Measurements from ENCODE around the gene RAVER2. TPM values are rescaled to one million over a fixed set of nuclear protein-coding genes. Genes with fewer than 3 reads are reported as not detected.

The RAVER2 gene
- total and polyA plus RNA-seq, 10 of the 15 experiments (the other 5 are each of a cell fraction or from before 2014, with no cell fraction given), result 0.09 to 0.59 (median 0.41) TPM; not detected in 2

GRCh38 chr1:64849942-64850341 lies 105.1 kb downstream of the RAVER2 start:
- WGBS (ENCODE audit: insufficient coverage, insufficient replicate concordance, low lambda C conversion rate, missing lambda C conversion rate), result 94% methylated on average over 11 of the region's 11 CpGs
- Histone ChIP-seq H3K79me2 (ENCODE audit: control insufficient read depth, insufficient read depth, low read length) (no peaks in the 10 kb centered on the region), H3K4me2 (ENCODE audit: control insufficient read depth, insufficient read depth) (no peak overlapping the region), H3K4me1 (ENCODE audit: control insufficient read depth, insufficient read depth, low read length) (no peaks in the 10 kb centered on the region), H3K27me3 (replicated peaks in 1 of 2; ENCODE audit: control insufficient read depth in 2 of 2, insufficient read depth in 2 of 2, low read length in 1 of 2) (no peaks in the 10 kb centered on the region), H3K27ac (ENCODE audit: control insufficient read depth, insufficient read depth) (no peak overlapping the region), H3K36me3 (ENCODE audit: control insufficient read depth in 2 of 2, insufficient read depth in 2 of 2, low read length in 1 of 2) (peaks cover 3 to 14% of the 10 kb centered on the region in 2 experiments; a peak in 3 of 4 replicates), H3K9ac (ENCODE audit: control insufficient read depth, insufficient read depth, low read length) (no peak overlapping the region), H3K9me3 (replicated peaks; ENCODE audit: control insufficient read depth, insufficient read depth, low read length) (no peaks in the 10 kb centered on the region), H4K20me1 (ENCODE audit: control insufficient read depth, insufficient read depth) (no peaks in the 10 kb centered on the region), H3K4me3 (no peak overlapping the region), H2AFZ (ENCODE audit: control insufficient read depth, low read depth, low read length) (no peak overlapping the region)
- no TSS peak for BruUV-seq (replicated peaks)
- RAD21 ChIA-PET (ENCODE audit: unreplicated experiment), result no interaction called here
- no peak for TF ChIP-seq FOS (IDR thresholded peaks at IDR 0.05; ENCODE audit: borderline replicate concordance, extremely low read depth, insufficient read length)
- no peak for TF ChIP-seq IRF3 (IDR thresholded peaks at IDR 0.05)
- TF ChIP-seq KDM1A (IDR thresholded peaks at IDR 0.05; ENCODE audit: borderline replicate concordance), result no peak
- no peak for ATAC-seq
- CTCF ChIA-PET, result no interaction called here
- in situ Hi-C loops (cut with MboI), result no loop called here
- intact Hi-C loops (cut with micrococcal nuclease; ENCODE audit: unreplicated experiment), result no loop called here
- no peak for DNase-seq (ENCODE audit: low read depth, low spot score)
- SMC1A ChIA-PET (ENCODE audit: uncharacterized antibody, unreplicated experiment), result no interaction called here
- no peak for FAIRE-seq
- POLR2A ChIA-PET, result no interaction called here

GRCh38 chr1:64850846-64851245 lies 106.0 kb downstream of the RAVER2 start:
- ChIA-PET RAD21 (ENCODE audit: unreplicated experiment) (no interaction called here), CTCF (no interaction called here), SMC1A (ENCODE audit: uncharacterized antibody, unreplicated experiment) (no interaction called here), POLR2A (no interaction called here)
- Histone ChIP-seq H3K9me3 (replicated peaks; ENCODE audit: control insufficient read depth, insufficient read depth, low read length) (no peaks in the 10 kb centered on the region), H3K27me3 (replicated peaks in 1 of 2; ENCODE audit: control insufficient read depth in 2 of 2, insufficient read depth in 2 of 2, low read length in 1 of 2) (no peaks in the 10 kb centered on the region), H3K9ac (ENCODE audit: control insufficient read depth, insufficient read depth, low read length) (no peak overlapping the region), H3K4me3 (no peak overlapping the region), H3K4me2 (ENCODE audit: control insufficient read depth, insufficient read depth) (no peak overlapping the region), H3K36me3 (ENCODE audit: control insufficient read depth in 2 of 2, insufficient read depth in 2 of 2, low read length in 1 of 2) (peaks cover 5 to 16% of the 10 kb centered on the region in 2 experiments; a peak in 3 of 4 replicates), H3K4me1 (ENCODE audit: control insufficient read depth, insufficient read depth, low read length) (no peaks in the 10 kb centered on the region), H2AFZ (ENCODE audit: control insufficient read depth, low read depth, low read length) (no peak overlapping the region), H4K20me1 (ENCODE audit: control insufficient read depth, insufficient read depth) (no peaks in the 10 kb centered on the region), H3K79me2 (ENCODE audit: control insufficient read depth, insufficient read depth, low read length) (no peaks in the 10 kb centered on the region), H3K27ac (ENCODE audit: control insufficient read depth, insufficient read depth) (no peak overlapping the region)
- ATAC-seq (no peak), DNase-seq (ENCODE audit: low read depth, low spot score) (no peak), FAIRE-seq (no peak)
- in situ Hi-C loops (cut with MboI) (no loop called here), intact Hi-C loops (cut with micrococcal nuclease; ENCODE audit: unreplicated experiment) (no loop called here)
- no peak for TF ChIP-seq NFYB (IDR thresholded peaks at IDR 0.05; ENCODE audit: insufficient read depth, low read depth, low read length)
- TF ChIP-seq ELK1 (IDR thresholded peaks at IDR 0.05; ENCODE audit: low read depth, low read length), result no peak
- TF ChIP-seq HDGF (IDR thresholded peaks at IDR 0.05), result no peak
- TF ChIP-seq ZNF622 (IDR thresholded peaks at IDR 0.05), result no peak
- TF ChIP-seq CHD4 (IDR thresholded peaks at IDR 0.05), result no peak
- no peak for TF ChIP-seq ZSCAN29 (IDR thresholded peaks at IDR 0.05)
- no peak for TF ChIP-seq RBBP5 (conservative IDR thresholded peaks at IDR 0.05)
- TF ChIP-seq LARP7 (IDR thresholded peaks at IDR 0.05), result no peak
- no peak for TF ChIP-seq TARDBP (IDR thresholded peaks at IDR 0.05; ENCODE audit: borderline replicate concordance)
- no TSS peak for BruUV-seq (replicated peaks)
- over 99% methylated on average over 10 of the region's 10 CpGs for WGBS (ENCODE audit: insufficient coverage, insufficient replicate concordance, low lambda C conversion rate, missing lambda C conversion rate)

All from GM12878 (cell line).